HEK293 (cell line): Measurements from ENCODE around the gene SDF2L1.
A peak's percentile ranks its signal among the peaks of the same experiment; 100 is the strongest.

Experiments used
- MZF1 ChIP-seq: fragments of 450-650 bp; formaldehyde crosslinking; IDR thresholded peaks from 2 replicates; pipeline ENCODE4 v1.5.1; 2017; ENCODE audit warnings: missing biosample characterization, missing genetic modification characterization, borderline replicate concordance
- SP2 ChIP-seq: fragments of 450-650 bp; formaldehyde crosslinking; IDR thresholded peaks from 2 replicates; pipeline ENCODE4 v1.5.1; 2016; ENCODE audit warnings: missing biosample characterization, missing genetic modification characterization
- TSHZ1 ChIP-seq: fragments of 450-650 bp; formaldehyde crosslinking; IDR thresholded peaks from 2 replicates; pipeline ENCODE4 v1.5.1; 2016; ENCODE audit warnings: missing biosample characterization, missing genetic modification characterization, borderline replicate concordance
- YY2 ChIP-seq: fragments of 450-650 bp; formaldehyde crosslinking; IDR thresholded peaks from 2 replicates; pipeline ENCODE4 v1.5.1; 2016; ENCODE audit warnings: missing biosample characterization, missing genetic modification characterization
- ZNF223 ChIP-seq: fragments of 450-650 bp; formaldehyde crosslinking; IDR thresholded peaks from 2 replicates; pipeline ENCODE4 v1.5.1; 2016; ENCODE audit warnings: missing biosample characterization, missing genetic modification characterization
- ZNF423 ChIP-seq: fragments of 450-650 bp; formaldehyde crosslinking; IDR thresholded peaks from 2 replicates; pipeline ENCODE4 v1.5.1; 2016; ENCODE audit warnings: missing biosample characterization, missing genetic modification characterization
- ZNF623 ChIP-seq: fragments of 450-650 bp; formaldehyde crosslinking; IDR thresholded peaks from 2 replicates; pipeline ENCODE4 v1.5.1; 2016; ENCODE audit warnings: missing biosample characterization, missing genetic modification characterization
- ZNF701 ChIP-seq: fragments of 450-650 bp; formaldehyde crosslinking; IDR thresholded peaks from 2 replicates; pipeline ENCODE4 v1.5.1; 2016; ENCODE audit warnings: missing biosample characterization, missing genetic modification characterization
- TF ChIP-seq, protein P1 (sequence below): fragments of 450-650 bp; formaldehyde crosslinking; IDR thresholded peaks from 2 replicates; pipeline ENCODE4 v1.5.1; 2016; ENCODE audit warnings: missing biosample characterization, missing genetic modification characterization
- TF ChIP-seq, protein P2 (sequence below): fragments of 450-650 bp; formaldehyde crosslinking; IDR thresholded peaks from 2 replicates; pipeline ENCODE4 v1.5.1; 2016; ENCODE audit warnings: missing biosample characterization, missing genetic modification characterization
- TF ChIP-seq, protein P3 (sequence below): fragments of 450-650 bp; formaldehyde crosslinking; IDR thresholded peaks from 2 replicates; pipeline ENCODE4 v1.5.1; 2016; ENCODE audit warnings: missing biosample characterization, missing genetic modification characterization

DNA sequence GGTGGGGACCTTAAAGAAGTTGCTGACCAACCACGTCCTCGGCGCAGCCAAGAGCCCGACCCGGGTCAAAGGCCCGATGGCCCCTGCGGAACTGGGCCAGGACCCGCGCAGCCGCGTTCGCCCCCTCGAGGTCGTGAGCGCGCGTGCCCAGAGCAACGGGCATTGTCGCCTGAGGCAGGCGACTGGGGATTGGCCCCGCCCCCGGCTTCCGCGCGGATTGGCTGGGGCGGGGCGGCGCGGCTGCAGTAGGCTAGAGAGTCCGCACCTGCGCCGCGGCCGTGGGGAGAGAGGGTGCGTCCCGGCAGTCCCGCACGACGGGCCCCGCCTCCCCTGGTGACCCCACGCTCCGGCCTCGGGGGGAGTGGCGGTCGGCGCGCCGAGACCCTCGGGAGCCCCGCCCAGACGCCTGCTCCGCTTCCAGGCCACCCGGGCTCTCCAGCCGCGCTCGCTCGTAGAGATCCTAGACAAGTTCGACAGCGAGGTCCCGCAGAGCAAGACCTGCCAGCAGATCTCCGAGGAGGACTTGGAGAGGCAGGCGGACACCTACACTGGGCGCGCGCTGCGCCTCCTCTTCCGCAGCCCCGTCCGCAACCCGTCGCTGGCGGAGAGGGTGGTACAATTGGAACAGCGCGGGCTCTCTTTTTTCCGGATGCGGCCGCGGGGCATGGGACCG, 15.4 kb downstream of the SDF2L1 start:
- TF ChIP-seq SP2 (tag by site-specific recombination) (peak; percentile 60), TSHZ1 (0 out of 2 replicates have a peak, but pooled peaks have one; percentile 17), ZNF701 (tag by site-specific recombination) (no peak), MZF1 (tag by site-specific recombination) (no peak), ZNF423 (tag by site-specific recombination) (no peak), ZNF223 (tag by site-specific recombination) (no peak), ZNF623 (tag by site-specific recombination) (no peak), YY2 (tag by site-specific recombination) (no peak)
- TF ChIP-seq, protein P1, sequence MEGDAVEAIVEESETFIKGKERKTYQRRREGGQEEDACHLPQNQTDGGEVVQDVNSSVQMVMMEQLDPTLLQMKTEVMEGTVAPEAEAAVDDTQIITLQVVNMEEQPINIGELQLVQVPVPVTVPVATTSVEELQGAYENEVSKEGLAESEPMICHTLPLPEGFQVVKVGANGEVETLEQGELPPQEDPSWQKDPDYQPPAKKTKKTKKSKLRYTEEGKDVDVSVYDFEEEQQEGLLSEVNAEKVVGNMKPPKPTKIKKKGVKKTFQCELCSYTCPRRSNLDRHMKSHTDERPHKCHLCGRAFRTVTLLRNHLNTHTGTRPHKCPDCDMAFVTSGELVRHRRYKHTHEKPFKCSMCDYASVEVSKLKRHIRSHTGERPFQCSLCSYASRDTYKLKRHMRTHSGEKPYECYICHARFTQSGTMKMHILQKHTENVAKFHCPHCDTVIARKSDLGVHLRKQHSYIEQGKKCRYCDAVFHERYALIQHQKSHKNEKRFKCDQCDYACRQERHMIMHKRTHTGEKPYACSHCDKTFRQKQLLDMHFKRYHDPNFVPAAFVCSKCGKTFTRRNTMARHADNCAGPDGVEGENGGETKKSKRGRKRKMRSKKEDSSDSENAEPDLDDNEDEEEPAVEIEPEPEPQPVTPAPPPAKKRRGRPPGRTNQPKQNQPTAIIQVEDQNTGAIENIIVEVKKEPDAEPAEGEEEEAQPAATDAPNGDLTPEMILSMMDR (tag by site-specific recombination) = peak; percentile 76
- TF ChIP-seq, protein P2, sequence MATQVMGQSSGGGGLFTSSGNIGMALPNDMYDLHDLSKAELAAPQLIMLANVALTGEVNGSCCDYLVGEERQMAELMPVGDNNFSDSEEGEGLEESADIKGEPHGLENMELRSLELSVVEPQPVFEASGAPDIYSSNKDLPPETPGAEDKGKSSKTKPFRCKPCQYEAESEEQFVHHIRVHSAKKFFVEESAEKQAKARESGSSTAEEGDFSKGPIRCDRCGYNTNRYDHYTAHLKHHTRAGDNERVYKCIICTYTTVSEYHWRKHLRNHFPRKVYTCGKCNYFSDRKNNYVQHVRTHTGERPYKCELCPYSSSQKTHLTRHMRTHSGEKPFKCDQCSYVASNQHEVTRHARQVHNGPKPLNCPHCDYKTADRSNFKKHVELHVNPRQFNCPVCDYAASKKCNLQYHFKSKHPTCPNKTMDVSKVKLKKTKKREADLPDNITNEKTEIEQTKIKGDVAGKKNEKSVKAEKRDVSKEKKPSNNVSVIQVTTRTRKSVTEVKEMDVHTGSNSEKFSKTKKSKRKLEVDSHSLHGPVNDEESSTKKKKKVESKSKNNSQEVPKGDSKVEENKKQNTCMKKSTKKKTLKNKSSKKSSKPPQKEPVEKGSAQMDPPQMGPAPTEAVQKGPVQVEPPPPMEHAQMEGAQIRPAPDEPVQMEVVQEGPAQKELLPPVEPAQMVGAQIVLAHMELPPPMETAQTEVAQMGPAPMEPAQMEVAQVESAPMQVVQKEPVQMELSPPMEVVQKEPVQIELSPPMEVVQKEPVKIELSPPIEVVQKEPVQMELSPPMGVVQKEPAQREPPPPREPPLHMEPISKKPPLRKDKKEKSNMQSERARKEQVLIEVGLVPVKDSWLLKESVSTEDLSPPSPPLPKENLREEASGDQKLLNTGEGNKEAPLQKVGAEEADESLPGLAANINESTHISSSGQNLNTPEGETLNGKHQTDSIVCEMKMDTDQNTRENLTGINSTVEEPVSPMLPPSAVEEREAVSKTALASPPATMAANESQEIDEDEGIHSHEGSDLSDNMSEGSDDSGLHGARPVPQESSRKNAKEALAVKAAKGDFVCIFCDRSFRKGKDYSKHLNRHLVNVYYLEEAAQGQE (tag by site-specific recombination) = no peak
- TF ChIP-seq, protein P3, sequence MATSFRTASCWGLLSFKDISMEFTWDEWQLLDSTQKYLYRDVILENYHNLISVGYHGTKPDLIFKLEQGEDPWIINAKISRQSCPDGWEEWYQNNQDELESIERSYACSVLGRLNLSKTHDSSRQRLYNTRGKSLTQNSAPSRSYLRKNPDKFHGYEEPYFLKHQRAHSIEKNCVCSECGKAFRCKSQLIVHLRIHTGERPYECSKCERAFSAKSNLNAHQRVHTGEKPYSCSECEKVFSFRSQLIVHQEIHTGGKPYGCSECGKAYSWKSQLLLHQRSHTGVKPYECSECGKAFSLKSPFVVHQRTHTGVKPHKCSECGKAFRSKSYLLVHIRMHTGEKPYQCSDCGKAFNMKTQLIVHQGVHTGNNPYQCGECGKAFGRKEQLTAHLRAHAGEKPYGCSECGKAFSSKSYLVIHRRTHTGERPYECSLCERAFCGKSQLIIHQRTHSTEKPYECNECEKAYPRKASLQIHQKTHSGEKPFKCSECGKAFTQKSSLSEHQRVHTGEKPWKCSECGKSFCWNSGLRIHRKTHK (tag by site-specific recombination) = no peak
